ENCODE measurements around the gene ALLC.
"Not testable (repeated sequence)": the region's sequence is repeated elsewhere in the genome, so short reads cannot be mapped to it uniquely, and the experiment has no call there.

ALLC gene

DNA sequence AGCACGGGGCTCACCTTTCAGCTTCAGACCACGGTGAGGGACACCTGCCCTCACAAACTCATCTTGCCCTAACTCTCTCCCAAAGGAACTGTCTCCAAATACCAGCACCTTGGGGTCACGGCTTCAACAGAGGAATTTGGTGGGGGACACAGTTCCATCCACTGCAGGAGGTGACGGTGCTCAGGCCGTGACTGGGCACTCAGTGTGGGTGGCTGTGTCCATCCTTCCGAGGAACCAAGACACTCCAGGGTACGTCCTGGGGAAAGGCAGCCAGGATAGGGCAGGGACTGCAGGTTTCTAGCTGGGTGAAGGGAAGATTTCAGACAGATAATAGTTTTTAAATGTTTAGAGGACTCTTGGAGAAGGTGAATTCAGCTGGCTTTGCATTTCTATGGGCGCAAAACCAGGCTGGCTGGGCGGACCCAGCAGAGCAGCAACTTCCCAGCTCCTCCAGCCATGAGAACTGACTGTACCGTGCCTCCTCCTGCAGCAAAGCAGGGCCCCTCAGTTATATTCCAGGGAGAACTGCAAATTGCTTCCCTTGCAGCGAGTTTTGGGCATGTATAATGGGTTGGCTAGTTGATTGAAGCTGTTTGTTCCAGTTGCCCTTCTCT is 23.9 kb upstream of the ALLC start:
- H3K9me3 ChIP-seq (ENCODE audit: insufficient read depth, low read depth, low read length), result no peaks in the 10 kb centered on the region
- no peak overlapping the region for H3K9ac ChIP-seq (ENCODE audit: low read depth, low read length, poor library complexity, severe bottlenecking)
- H3K36me3 ChIP-seq (ENCODE audit: insufficient read depth, low read length), result no peaks in the 10 kb centered on the region
- no peak overlapping the region for H3K4me2 ChIP-seq (ENCODE audit: low read depth, low read length, poor library complexity, severe bottlenecking)
- H2AFZ ChIP-seq (ENCODE audit: low read length), result no peak overlapping the region
- H3K9me2 ChIP-seq (replicated peaks; ENCODE audit: low read depth, low read length), result no peaks in the 10 kb centered on the region
- no peaks in the 10 kb centered on the region for H3F3A ChIP-seq (ENCODE audit: low read depth)
- H3K4me3 ChIP-seq (ENCODE audit: low read length, poor library complexity, severe bottlenecking), result no peak overlapping the region
- no peaks in the 10 kb centered on the region for H3K4me1 ChIP-seq (ENCODE audit: insufficient read depth, low read length, poor library complexity, severe bottlenecking)
- H4K20me1 ChIP-seq (ENCODE audit: insufficient read depth, low read length, poor library complexity, severe bottlenecking), result no peaks in the 10 kb centered on the region
- H3K27me3 ChIP-seq (ENCODE audit: insufficient read depth, low read length, poor library complexity, severe bottlenecking), result no peaks in the 10 kb centered on the region
- TF ChIP-seq, protein P1, sequence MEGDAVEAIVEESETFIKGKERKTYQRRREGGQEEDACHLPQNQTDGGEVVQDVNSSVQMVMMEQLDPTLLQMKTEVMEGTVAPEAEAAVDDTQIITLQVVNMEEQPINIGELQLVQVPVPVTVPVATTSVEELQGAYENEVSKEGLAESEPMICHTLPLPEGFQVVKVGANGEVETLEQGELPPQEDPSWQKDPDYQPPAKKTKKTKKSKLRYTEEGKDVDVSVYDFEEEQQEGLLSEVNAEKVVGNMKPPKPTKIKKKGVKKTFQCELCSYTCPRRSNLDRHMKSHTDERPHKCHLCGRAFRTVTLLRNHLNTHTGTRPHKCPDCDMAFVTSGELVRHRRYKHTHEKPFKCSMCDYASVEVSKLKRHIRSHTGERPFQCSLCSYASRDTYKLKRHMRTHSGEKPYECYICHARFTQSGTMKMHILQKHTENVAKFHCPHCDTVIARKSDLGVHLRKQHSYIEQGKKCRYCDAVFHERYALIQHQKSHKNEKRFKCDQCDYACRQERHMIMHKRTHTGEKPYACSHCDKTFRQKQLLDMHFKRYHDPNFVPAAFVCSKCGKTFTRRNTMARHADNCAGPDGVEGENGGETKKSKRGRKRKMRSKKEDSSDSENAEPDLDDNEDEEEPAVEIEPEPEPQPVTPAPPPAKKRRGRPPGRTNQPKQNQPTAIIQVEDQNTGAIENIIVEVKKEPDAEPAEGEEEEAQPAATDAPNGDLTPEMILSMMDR (conservative IDR thresholded peaks at IDR 0.05; ENCODE audit: low read length), result no peak
- no peak for TF ChIP-seq EZH2phosphoT487 (IDR thresholded peaks at IDR 0.05; ENCODE audit: borderline replicate concordance)
- H3K79me2 ChIP-seq (ENCODE audit: insufficient read depth, low read length), result no peaks in the 10 kb centered on the region

DNA sequence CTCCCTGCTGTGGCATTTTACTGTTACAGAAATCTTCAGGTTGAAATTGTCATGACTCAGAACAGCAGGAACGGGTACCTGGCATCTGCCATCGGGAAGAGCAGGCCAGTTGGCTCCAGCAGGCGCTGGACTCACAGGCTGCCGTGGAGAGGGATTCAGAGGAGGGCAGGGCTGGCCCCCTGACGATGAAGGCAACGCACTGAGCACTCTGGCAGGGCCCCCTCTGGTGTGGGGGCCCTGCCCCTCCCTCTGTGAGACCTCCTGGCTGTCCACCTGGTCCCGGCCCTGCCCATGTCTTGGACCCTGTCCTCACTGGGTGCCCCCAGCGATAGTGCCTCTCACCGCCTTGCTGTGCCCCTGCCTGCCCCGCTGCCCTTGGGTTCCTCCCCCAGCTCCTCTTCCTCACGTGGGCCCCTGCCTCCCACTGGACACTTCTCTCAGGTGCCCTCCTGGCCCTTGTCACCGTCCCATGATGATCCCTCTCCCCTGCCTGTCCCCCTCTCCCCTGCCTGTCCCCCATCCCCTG is 23.3 kb upstream of the ALLC start:
- TF ChIP-seq, protein P1 (conservative IDR thresholded peaks at IDR 0.05; ENCODE audit: low read length), result no peak
- no peak for TF ChIP-seq EZH2phosphoT487 (IDR thresholded peaks at IDR 0.05; ENCODE audit: borderline replicate concordance)
- Histone ChIP-seq H3K27me3 (ENCODE audit: insufficient read depth, low read length, poor library complexity, severe bottlenecking) (no peaks in the 10 kb centered on the region), H3K4me1 (ENCODE audit: insufficient read depth, low read length, poor library complexity, severe bottlenecking) (no peaks in the 10 kb centered on the region), H3K9me3 (ENCODE audit: insufficient read depth, low read depth, low read length) (no peaks in the 10 kb centered on the region), H3K4me2 (ENCODE audit: low read depth, low read length, poor library complexity, severe bottlenecking) (no peak overlapping the region), H3K79me2 (ENCODE audit: insufficient read depth, low read length) (no peaks in the 10 kb centered on the region), H3K4me3 (ENCODE audit: low read length, poor library complexity, severe bottlenecking) (no peak overlapping the region), H2AFZ (ENCODE audit: low read length) (no peak overlapping the region), H3F3A (ENCODE audit: low read depth) (no peaks in the 10 kb centered on the region), H3K9me2 (replicated peaks; ENCODE audit: low read depth, low read length) (no peaks in the 10 kb centered on the region), H3K9ac (ENCODE audit: low read depth, low read length, poor library complexity, severe bottlenecking) (no peak overlapping the region), H4K20me1 (ENCODE audit: insufficient read depth, low read length, poor library complexity, severe bottlenecking) (no peaks in the 10 kb centered on the region), H3K36me3 (ENCODE audit: insufficient read depth, low read length) (no peaks in the 10 kb centered on the region)

GRCh38 chr2:3635171-3635974 is 22.6 kb upstream of the ALLC start:
- no peaks in the 10 kb centered on the region for H3F3A ChIP-seq (ENCODE audit: low read depth)
- H3K9me2 ChIP-seq (replicated peaks; ENCODE audit: low read depth, low read length), result no peaks in the 10 kb centered on the region
- no peak overlapping the region for H3K4me2 ChIP-seq (ENCODE audit: low read depth, low read length, poor library complexity, severe bottlenecking)
- H3K9ac ChIP-seq (ENCODE audit: low read depth, low read length, poor library complexity, severe bottlenecking), result no peak overlapping the region
- no peak overlapping the region for H3K4me3 ChIP-seq (ENCODE audit: low read length, poor library complexity, severe bottlenecking)
- H2AFZ ChIP-seq (ENCODE audit: low read length), result no peak overlapping the region
- no peaks in the 10 kb centered on the region for H3K79me2 ChIP-seq (ENCODE audit: insufficient read depth, low read length)
- H3K9me3 ChIP-seq (ENCODE audit: insufficient read depth, low read depth, low read length), result no peaks in the 10 kb centered on the region
- no peaks in the 10 kb centered on the region for H4K20me1 ChIP-seq (ENCODE audit: insufficient read depth, low read length, poor library complexity, severe bottlenecking)
- no peaks in the 10 kb centered on the region for H3K27me3 ChIP-seq (ENCODE audit: insufficient read depth, low read length, poor library complexity, severe bottlenecking)
- no peaks in the 10 kb centered on the region for H3K36me3 ChIP-seq (ENCODE audit: insufficient read depth, low read length)
- no peak for TF ChIP-seq EZH2phosphoT487 (IDR thresholded peaks at IDR 0.05; ENCODE audit: borderline replicate concordance)
- TF ChIP-seq, protein P1 (conservative IDR thresholded peaks at IDR 0.05; ENCODE audit: low read length), result no peak
- H3K4me1 ChIP-seq (ENCODE audit: insufficient read depth, low read length, poor library complexity, severe bottlenecking), result no peaks in the 10 kb centered on the region

DNA sequence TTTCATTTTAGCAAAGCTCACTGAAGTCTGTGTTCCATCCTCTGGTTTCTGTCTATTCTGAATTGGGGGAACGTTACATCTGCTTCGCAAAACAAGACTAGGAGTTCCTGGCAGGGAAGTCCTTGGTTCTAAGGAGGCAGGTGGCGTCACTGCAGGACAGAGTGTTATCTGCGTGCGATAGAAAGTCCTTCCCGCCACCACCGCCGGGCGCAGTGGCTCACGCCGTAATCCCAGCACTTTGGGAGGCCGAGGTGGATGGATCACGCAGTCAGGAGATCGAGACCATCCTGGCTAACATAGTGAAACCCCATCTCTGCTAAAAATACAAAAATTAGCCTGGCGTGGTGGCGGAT is 22.0 kb upstream of the ALLC start:
- H3K9ac ChIP-seq (ENCODE audit: low read depth, low read length, poor library complexity, severe bottlenecking); H3K27me3 ChIP-seq (ENCODE audit: insufficient read depth, low read length, poor library complexity, severe bottlenecking); H3K9me2 ChIP-seq (replicated peaks; ENCODE audit: low read depth, low read length); H3K36me3 ChIP-seq (ENCODE audit: insufficient read depth, low read length); H3K9me3 ChIP-seq (ENCODE audit: insufficient read depth, low read depth, low read length); H3K4me2 ChIP-seq (ENCODE audit: low read depth, low read length, poor library complexity, severe bottlenecking); H3F3A ChIP-seq (ENCODE audit: low read depth); H3K79me2 ChIP-seq (ENCODE audit: insufficient read depth, low read length); H2AFZ ChIP-seq (ENCODE audit: low read length); H4K20me1 ChIP-seq (ENCODE audit: insufficient read depth, low read length, poor library complexity, severe bottlenecking); H3K4me1 ChIP-seq (ENCODE audit: insufficient read depth, low read length, poor library complexity, severe bottlenecking); H3K4me3 ChIP-seq (ENCODE audit: low read length, poor library complexity, severe bottlenecking): not testable (repeated sequence)

Measured in Loucy (cell line).